ENCODE data around the gene NR1D1.

- TF ChIP-seq YY1 (IDR thresholded peaks at IDR 0.05; ENCODE audit: extremely low read depth, insufficient replicate concordance, low read depth, low read length) = no peak
- no peak for TF ChIP-seq CTCF (IDR thresholded peaks at IDR 0.05 in 2 of 3, conservative IDR thresholded peaks at IDR 0.05 in 1 of 3; ENCODE audit: borderline replicate concordance in 1 of 3, insufficient read depth in 1 of 3, low read depth in 2 of 3, low read length in 2 of 3)
- TF ChIP-seq POLR2A (IDR thresholded peaks at IDR 0.05; ENCODE audit: borderline replicate concordance, extremely low read depth, insufficient read depth, insufficient read length) = no peak
- no peak for TF ChIP-seq RAD21 (IDR thresholded peaks at IDR 0.05; ENCODE audit: low read depth)
- TF ChIP-seq TCF7L2 (IDR thresholded peaks at IDR 0.05; ENCODE audit: borderline replicate concordance, extremely low read depth, insufficient read depth, insufficient read length) = no peak
- TF ChIP-seq SIN3A (IDR thresholded peaks at IDR 0.05; ENCODE audit: low read depth) = no peak
- TF ChIP-seq EZH2 (IDR thresholded peaks at IDR 0.05) = no peak
- no peak for TF ChIP-seq REST (IDR thresholded peaks at IDR 0.05; ENCODE audit: low read depth)
- no peak for TF ChIP-seq POLR2AphosphoS5 (IDR thresholded peaks at IDR 0.05; ENCODE audit: low read depth, low read length)
Measured at GRCh38 chr17:40068129-40068581, 32.2 kb downstream of the NR1D1 start.
